Adrenal gland (tissue), 12 donors: ENCODE data around the gene OR5AN1. TPM values are rescaled to one million over a fixed set of nuclear protein-coding genes. Genes with fewer than 3 reads are reported as not detected.

ENCODE experiments used
- DNase-seq, 7 donors: peaks; one replicate each; pipeline ENCODE4 v3.0.0-alpha.2; 2019 to 2020
- H3K27ac ChIP-seq, 5 donors: fragments of 200-600 bp; sonication (generic) in 4 of 5; 1 replicate in 3 of 5; 2 replicates in 2 of 5; pipeline versions ENCODE4 v1.5.1 to v1.8.0; 2016 to 2020; ENCODE audit warnings: mild to moderate bottlenecking in 1 of 5
- H3K27me3 ChIP-seq: fragments of 200-600 bp; 2 replicates; pipeline ENCODE4 v1.8.0; 2021
- H3K36me3 ChIP-seq, 2 donors: fragments of 200-600 bp; replicated peaks in 1 of 2; 1 replicate in 1 of 2; 2 replicates in 1 of 2; pipeline versions ENCODE4 v1.5.1 to v1.8.0; 2018 to 2022
- H3K4me1 ChIP-seq, 2 donors: fragments of 200-600 bp; replicated peaks in 1 of 2; 1 replicate in 1 of 2; 2 replicates in 1 of 2; pipeline versions ENCODE4 v1.5.1 to v1.8.0; 2018 to 2021
- H3K4me3 ChIP-seq, 4 donors: fragments of 200-600 bp; sonication (generic) in 3 of 4; one replicate each; pipeline ENCODE4 v1.5.1; 2016 to 2018
- H3K9me3 ChIP-seq, 3 donors: fragments of 200-600 bp; sonication (generic) in 1 of 3; replicated peaks in 1 of 3; 1 replicate in 2 of 3; 2 replicates in 1 of 3; pipeline versions ENCODE4 v1.5.1 to v1.8.0; 2016 to 2021
- POLR2A ChIP-seq, 2 donors: fragments of 450-650 bp; IDR thresholded peaks; one replicate each; pipeline ENCODE4 v1.6.1; 2017; ENCODE audit warnings: antibody characterized with exemption in 2 of 2, mild to moderate bottlenecking in 2 of 2, moderate library complexity in 1 of 2
- WGBS, 4 donors: extraction: QIAGEN DNeasy Blood & Tissue Kit in 2 of 4; methylation state at CpG; one replicate each; pipeline versions ENCODE4 v1.1.5 to v1.1.7; 2013 to 2017; 5-methylcytosine and 5-hydroxymethylcytosine counted together
- intact Hi-C, 2 donors: fragments of 100-400 bp; cut with DNase I; formaldehyde crosslinking; loops; one replicate each; pipeline versions ENCODE4 v1.14.1 to v1.15.0; 2022 to 2023
- polyA plus RNA-seq, 3 donors: library from polyadenylated mRNA; stranded (reverse); fragments of 200-250 nt in 2 of 3; fragments of 350-450 nt in 1 of 3; fragmentation: Illumina TruSeq in 1 of 3; extraction: RNeasy Lipid Tissue Mini Kit (QIAGEN cat#74804) in 1 of 3; gene quantifications; one replicate each; pipeline ENCODE4 v1.2.3, GENCODE V29; 2013 to 2014
- total RNA-seq, 9 donors: library from RNA; depleted of rRNA in 4 of 9; stranded (reverse); fragments of >200 nt in 4 of 9; fragments of 120-200 nt in 1 of 9; fragmentation: NEBNext Ultra II Directional in 1 of 9; extraction: Animal tissue kit (Norgen Biotek cat#: 25700) in 1 of 9; gene quantifications; one replicate each; pipeline versions ENCODE4 v1.1.0 to v1.2.4, GENCODE V29; 2013 to 2023
- TF ChIP-seq, protein P1 (sequence below), 6 experiments: fragments of 450-650 bp in 4 of 6; fragments of 200-600 bp in 2 of 6; sonication (generic) in 1 of 6; IDR thresholded peaks; 1 replicate in 5 of 6; 2 replicates in 1 of 6; pipeline versions ENCODE4 v1.5.1 to v1.8.0; 2016 to 2021; ENCODE audit warnings: antibody characterized with exemption in 6 of 6, mild to moderate bottlenecking in 2 of 6, moderate library complexity in 1 of 6
- donor health status: healthy with polysubstance abuse.
- donor health status: Bipolar disorder and iron deficiency.
- donor health status: DM: yes; HTN: yes; CAD: no.
- donor health status: DM: no; HTN: no; CAD: no.
- donor health status: DM: no; HTN: no; CAD: no.
- donor health status: DM: yes; HTN: yes; CAD: no.

The OR5AN1 gene
- total and polyA plus RNA-seq, 12 donors = not detected

DNA sequence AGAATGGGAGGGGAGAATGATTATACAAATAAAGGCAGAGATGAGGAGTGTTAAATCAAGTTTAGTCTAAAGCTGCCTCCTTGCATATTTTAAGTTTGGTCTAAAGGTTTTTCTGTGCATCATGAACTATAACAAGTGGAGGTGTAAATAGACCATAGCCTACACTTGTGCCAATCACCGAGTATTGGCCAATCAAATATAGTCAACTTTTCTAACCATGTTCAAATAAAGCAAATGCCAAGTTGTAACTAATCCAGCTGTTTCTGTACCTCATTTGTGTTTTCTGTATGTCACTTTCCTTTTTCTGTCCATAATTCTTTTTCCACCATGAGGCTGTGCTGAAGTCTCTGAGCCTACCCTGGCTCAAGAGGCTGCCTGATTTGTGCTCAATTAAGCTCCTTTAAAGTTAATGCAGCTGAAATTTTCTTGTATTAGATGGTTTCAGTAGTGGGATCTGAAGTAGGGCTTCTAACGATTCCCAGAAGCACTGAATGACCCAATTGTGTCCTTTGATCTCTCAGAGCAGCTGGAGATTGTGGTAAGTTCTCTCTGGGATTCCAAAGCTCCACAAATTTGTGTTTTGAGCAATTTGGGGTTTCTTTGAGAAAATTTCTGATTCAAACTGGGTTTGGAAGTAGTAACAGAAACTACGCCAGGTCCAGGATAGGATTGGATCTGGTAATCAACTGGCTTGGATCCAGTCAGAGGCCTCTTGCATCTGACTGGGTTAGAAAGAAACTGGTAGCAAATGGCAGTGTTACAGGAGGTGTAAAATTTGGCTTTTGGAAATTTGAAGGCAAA, 42.0 kb downstream of the OR5AN1 start:
- no peaks in the 10 kb centered on the region for H3K36me3 ChIP-seq
- no peaks in the 10 kb centered on the region for H3K9me3 ChIP-seq
- WGBS, 4 donors = 66 to 81% (median 72%) methylated on average over 3 of the region's 3 CpGs
- DNase-seq = no peak
- H3K4me3 ChIP-seq = no peak overlapping the region
- no peaks in the 10 kb centered on the region for H3K4me1 ChIP-seq
- no peaks in the 10 kb centered on the region for H3K27me3 ChIP-seq
- no peak overlapping the region for H3K27ac ChIP-seq
- intact Hi-C loops = no loop called here
- TF ChIP-seq POLR2A (IDR thresholded peaks at IDR 0.05) = no peak
- TF ChIP-seq, protein P1, sequence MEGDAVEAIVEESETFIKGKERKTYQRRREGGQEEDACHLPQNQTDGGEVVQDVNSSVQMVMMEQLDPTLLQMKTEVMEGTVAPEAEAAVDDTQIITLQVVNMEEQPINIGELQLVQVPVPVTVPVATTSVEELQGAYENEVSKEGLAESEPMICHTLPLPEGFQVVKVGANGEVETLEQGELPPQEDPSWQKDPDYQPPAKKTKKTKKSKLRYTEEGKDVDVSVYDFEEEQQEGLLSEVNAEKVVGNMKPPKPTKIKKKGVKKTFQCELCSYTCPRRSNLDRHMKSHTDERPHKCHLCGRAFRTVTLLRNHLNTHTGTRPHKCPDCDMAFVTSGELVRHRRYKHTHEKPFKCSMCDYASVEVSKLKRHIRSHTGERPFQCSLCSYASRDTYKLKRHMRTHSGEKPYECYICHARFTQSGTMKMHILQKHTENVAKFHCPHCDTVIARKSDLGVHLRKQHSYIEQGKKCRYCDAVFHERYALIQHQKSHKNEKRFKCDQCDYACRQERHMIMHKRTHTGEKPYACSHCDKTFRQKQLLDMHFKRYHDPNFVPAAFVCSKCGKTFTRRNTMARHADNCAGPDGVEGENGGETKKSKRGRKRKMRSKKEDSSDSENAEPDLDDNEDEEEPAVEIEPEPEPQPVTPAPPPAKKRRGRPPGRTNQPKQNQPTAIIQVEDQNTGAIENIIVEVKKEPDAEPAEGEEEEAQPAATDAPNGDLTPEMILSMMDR (IDR thresholded peaks at IDR 0.05) = no peak

DNA sequence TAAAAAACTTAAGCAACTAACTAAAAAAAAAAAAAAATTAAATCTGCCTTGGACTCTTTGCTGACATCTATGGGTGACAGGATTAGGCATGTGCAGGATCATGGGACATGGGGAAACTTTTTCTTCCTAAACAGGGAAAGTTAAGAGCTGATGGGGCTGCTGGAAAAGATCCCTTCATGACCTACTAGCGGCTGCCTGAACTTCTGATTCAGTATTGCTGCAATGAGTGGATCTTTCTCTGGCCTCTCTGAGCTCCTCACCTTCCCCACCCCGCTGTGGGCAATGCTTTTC, 42.5 kb downstream of the OR5AN1 start:
- no peak for TF ChIP-seq POLR2A (IDR thresholded peaks at IDR 0.05)

GRCh38 chr11:59403546-59403945, 44.9 kb downstream of the OR5AN1 start:
- intact Hi-C loops = no loop called here
- H3K27me3 ChIP-seq = no peaks in the 10 kb centered on the region
- H3K36me3 ChIP-seq = no peaks in the 10 kb centered on the region
- no peaks in the 10 kb centered on the region for H3K4me1 ChIP-seq
- TF ChIP-seq POLR2A (IDR thresholded peaks at IDR 0.05) = no peak
- TF ChIP-seq, protein P1 (IDR thresholded peaks at IDR 0.05) = no peak
- no peak for DNase-seq
- H3K9me3 ChIP-seq = no peaks in the 10 kb centered on the region
- H3K27ac ChIP-seq = no peak overlapping the region
- no peak overlapping the region for H3K4me3 ChIP-seq

More for the DNA sequence above, 42.5 kb downstream of the OR5AN1 start:
- intact Hi-C loops = no loop called here
- Histone ChIP-seq H3K4me1 (no peaks in the 10 kb centered on the region), H3K9me3 (no peaks in the 10 kb centered on the region), H3K27ac (no peak overlapping the region), H3K36me3 (no peaks in the 10 kb centered on the region), H3K4me3 (no peak overlapping the region), H3K27me3 (no peaks in the 10 kb centered on the region)
- WGBS, 4 donors = 49 to 73% (median 68%) methylated on average over 2 of the region's 2 CpGs
- DNase-seq = no peak

DNA sequence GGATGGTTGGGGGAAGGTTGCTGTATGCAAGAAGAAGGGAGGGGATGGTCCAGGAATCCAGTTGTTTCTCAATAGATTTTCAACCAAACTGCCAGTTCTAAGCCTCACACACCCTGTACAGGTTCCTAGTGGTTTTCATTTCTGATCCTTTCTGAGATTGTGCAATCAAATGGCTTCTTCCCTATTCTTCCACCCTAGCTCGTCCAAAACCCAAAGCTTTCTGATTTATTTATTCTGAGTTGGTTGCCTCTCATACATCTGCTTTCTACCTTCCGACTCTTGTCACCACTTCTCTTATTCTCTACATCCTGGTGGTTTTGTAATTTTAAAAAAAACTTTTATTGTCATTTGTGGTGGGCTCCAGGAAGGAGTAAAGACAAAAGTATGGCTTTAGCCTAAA, 55.0 kb downstream of the OR5AN1 start:
- no peaks in the 10 kb centered on the region for H3K9me3 ChIP-seq
- no peak overlapping the region for H3K4me3 ChIP-seq
- no peaks in the 10 kb centered on the region for H3K4me1 ChIP-seq
- WGBS, 4 donors = 47 to 61% (median 51%) methylated on average over 2 of the region's 2 CpGs
- TF ChIP-seq POLR2A (IDR thresholded peaks at IDR 0.05) = no peak
- TF ChIP-seq, protein P1 (IDR thresholded peaks at IDR 0.05) = no peak
- H3K36me3 ChIP-seq = no peaks in the 10 kb centered on the region
- intact Hi-C loops = no loop called here
- H3K27ac ChIP-seq = no peak overlapping the region
- no peaks in the 10 kb centered on the region for H3K27me3 ChIP-seq
- DNase-seq = no peak

GRCh38 chr11:59415111-59415510, 56.4 kb downstream of the OR5AN1 start:
- TF ChIP-seq, protein P1 (IDR thresholded peaks at IDR 0.05) = no peak
- TF ChIP-seq POLR2A (IDR thresholded peaks at IDR 0.05) = no peak
- no peak for DNase-seq
- Histone ChIP-seq H3K4me3 (no peak overlapping the region), H3K4me1 (no peaks in the 10 kb centered on the region), H3K27me3 (no peaks in the 10 kb centered on the region), H3K27ac (no peak overlapping the region), H3K36me3 (no peaks in the 10 kb centered on the region), H3K9me3 (no peaks in the 10 kb centered on the region)
- 68 to 76% (median 74%) methylated on average over 1 of the region's 1 CpG for WGBS, 4 donors
- intact Hi-C loops = no loop called here
